GM12878 (cell line): Measurements from ENCODE around the gene N4BP2. TPM values are rescaled to one million over a fixed set of nuclear protein-coding genes. Genes with fewer than 3 reads are reported as not detected.

Experiments used
- BACH1 ChIP-seq: fragments of 450-650 bp; IDR thresholded peaks from 2 replicates; pipeline ENCODE4 v1.6.1; 2017; ENCODE audit warnings: mild to moderate bottlenecking, borderline replicate concordance
- CEBPB ChIP-seq, 2 experiments: fragments of 150-350 bp in 1 of 2; IDR thresholded peaks; 2 replicates each; pipeline ENCODE4 v1.6.1; 2012 to 2014; ENCODE audit warnings: low read depth in 2 of 2, low read length in 2 of 2, borderline replicate concordance in 1 of 2, inconsistent platforms in 1 of 2
- HDGF ChIP-seq: fragments of 450-650 bp; IDR thresholded peaks from 2 replicates; pipeline ENCODE4 v1.6.1; 2016; ENCODE audit warnings: antibody characterized with exemption
- HSF1 ChIP-seq: fragments of 150-350 bp; IDR thresholded peaks from 2 replicates; pipeline ENCODE4 v1.6.1; 2014; ENCODE audit warnings: mild to moderate bottlenecking, low read depth, low read length
- IRF4 ChIP-seq: IDR thresholded peaks from 2 replicates; pipeline ENCODE4 v1.6.1; 2011; ENCODE audit warnings: low read depth, low read length
- MTA2 ChIP-seq: fragments of 450-650 bp; IDR thresholded peaks from 2 replicates; pipeline ENCODE4 v1.6.1; 2016; ENCODE audit warnings: low read depth, mild to moderate bottlenecking, moderate library complexity
- POLR2AphosphoS2 ChIP-seq: IDR thresholded peaks from 2 replicates; pipeline ENCODE4 v1.6.1; 2011; ENCODE audit warnings: low read depth, mild to moderate bottlenecking, low read length, improper control_type of control experiment, moderate library complexity
- POLR2AphosphoS5 ChIP-seq: IDR thresholded peaks from 2 replicates; pipeline ENCODE4 v1.6.1; 2011; ENCODE audit warnings: mild to moderate bottlenecking, low read length, inconsistent platforms
- SIN3A ChIP-seq: IDR thresholded peaks from 2 replicates; pipeline ENCODE4 v1.6.1; 2012; ENCODE audit warnings: low read depth, low read length, improper control_type of control experiment
- SMAD5 ChIP-seq: IDR thresholded peaks from 2 replicates; pipeline ENCODE4 v1.6.1; 2016; ENCODE audit warnings: antibody characterized with exemption, low read depth
- SMARCA5 ChIP-seq: fragments of 450-650 bp; IDR thresholded peaks from 2 replicates; pipeline ENCODE4 v1.6.1; 2017; ENCODE audit warnings: mild to moderate bottlenecking
- SUPT20H ChIP-seq: IDR thresholded peaks from 2 replicates; pipeline ENCODE4 v1.6.1; 2011; ENCODE audit warnings: low read depth, mild to moderate bottlenecking, low read length, moderate library complexity, borderline replicate concordance; ENCODE audit not compliant: control insufficient read depth
- ZBTB33 ChIP-seq: fragments of 450-650 bp; IDR thresholded peaks from 2 replicates; pipeline ENCODE4 v1.6.1; 2017; ENCODE audit warnings: mild to moderate bottlenecking
- ZBTB4 ChIP-seq: fragments of 450-650 bp; formaldehyde crosslinking; IDR thresholded peaks from 2 replicates; pipeline ENCODE4 v1.4.0; 2022; ENCODE audit warnings: mild to moderate bottlenecking, moderate library complexity
- ZNF592 ChIP-seq: fragments of 450-650 bp; IDR thresholded peaks from 2 replicates; pipeline ENCODE4 v1.6.1; 2017; ENCODE audit warnings: mild to moderate bottlenecking, moderate library complexity
- ZZZ3 ChIP-seq: IDR thresholded peaks from 2 replicates; pipeline ENCODE4 v1.6.1; 2011; ENCODE audit warnings: low read depth; ENCODE audit not compliant: control insufficient read depth, insufficient read length
- polyA plus RNA-seq, 11 experiments: library from polyadenylated mRNA; depleted of rRNA in 4 of 11; unstranded in 6 of 11; stranded (reverse) in 5 of 11; fragments of >200 nt; fragmentation: Nextera tagmentation in 4 of 11; fragmentation: Illumina TruSeq in 1 of 11; extraction: Ambion mirVana in 4 of 11; extraction: Trizol in 1 of 11; gene quantifications; 1 replicate in 1 of 11; 2 replicates in 10 of 11; pipeline versions ENCODE4 v1.2.1 to v1.2.3, GENCODE V29; 2011 to 2016; ENCODE audit warnings: inconsistent platforms in 2 of 11, missing spikeins in 2 of 11, low read depth in 1 of 11
- total RNA-seq, 4 experiments: library from RNA; depleted of rRNA in 3 of 4; stranded (reverse); fragments of >200 nt in 3 of 4; fragmentation: Illumina TruSeq in 1 of 4; extraction: Trizol in 1 of 4; gene quantifications; 2 replicates each; pipeline versions ENCODE4 v1.2.1 to v1.2.3, GENCODE V29; 2013 to 2021

The N4BP2 gene
- total and polyA plus RNA-seq, 10 of the 15 experiments (the other 5 are each of a cell fraction or from before 2014, with no cell fraction given): 2.3 to 18.7 (median 10.0) TPM

GRCh38 chr4:40199999-40200874 lies 143.6 kb downstream of the N4BP2 start (continued):
- TF ChIP-seq ZBTB4 (no peak), SMARCA5 (no peak; the same call in 1 of the 2 replicates), POLR2AphosphoS5 (peak; percentile 93), HSF1 (no peak), ZNF592 (0 out of 2 replicates have a peak, but pooled peaks have one; percentile 13), SUPT20H (no peak), SIN3A (peak; percentile 66; the same call in 1 of the 2 replicates), IRF4 (0 out of 2 replicates have a peak, but pooled peaks have one; percentile 55), SMAD5 (peak; percentile 73; the same call in 1 of the 2 replicates), MTA2 (peak; percentile 80), BACH1 (peak; percentile 73; the same call in 1 of the 2 replicates), ZBTB33 (no peak), HDGF (peak; percentile 80; the same call in 1 of the 2 replicates), POLR2AphosphoS2 (peak; percentile 92), CEBPB (IDR thresholded peaks at IDR 0.05; ENCODE audit: borderline replicate concordance in 1 of 2, low read depth in 2 of 2, low read length in 2 of 2) (no peak), ZZZ3 (no peak)
